ENCODE data around the gene GRIK1.
A peak's percentile ranks its signal among the peaks of the same experiment; 100 is the strongest.

The GRIK1 gene

DNA sequence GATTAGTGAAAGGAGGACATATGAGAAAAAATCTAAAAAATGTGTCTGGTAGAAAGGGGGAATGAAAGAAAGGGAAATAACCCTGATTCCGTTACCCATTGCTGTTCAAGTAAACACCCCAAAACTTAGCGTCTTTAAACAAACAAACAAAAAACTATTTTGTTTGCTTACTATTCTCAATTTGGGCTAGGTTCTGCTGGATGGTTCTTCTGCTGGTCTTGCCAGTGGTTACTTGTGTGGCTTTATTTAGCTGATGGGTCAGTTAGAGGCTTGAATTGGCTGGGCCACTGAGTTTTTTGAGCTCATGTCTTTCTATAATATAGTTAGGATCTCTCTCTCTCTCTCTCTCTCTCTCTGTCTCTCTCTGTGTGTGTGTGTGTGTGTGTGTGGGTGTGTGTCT is 112.1 kb downstream of the GRIK1 start:
- DNase-seq (ENCODE audit: low read depth) = no peak

DNA sequence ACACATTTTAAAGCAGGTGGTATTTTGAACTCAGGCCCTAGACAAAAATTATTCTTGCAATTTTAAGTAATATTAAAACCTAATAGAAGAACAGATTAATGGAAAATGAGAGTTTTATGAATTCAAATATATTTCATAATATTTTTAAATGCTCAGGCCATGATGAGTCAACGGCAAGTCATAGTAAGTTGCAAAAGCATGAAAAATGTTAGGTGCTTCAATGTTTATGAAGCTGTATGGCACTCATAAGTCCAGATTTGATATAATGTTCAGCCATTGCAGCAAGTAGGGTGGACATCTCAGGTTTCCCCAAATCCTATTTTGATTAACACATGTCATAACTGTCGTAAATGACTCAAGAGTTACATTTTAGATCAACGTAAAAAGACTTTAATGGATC is 112.6 kb downstream of the GRIK1 start:
- peak; percentile 0 for DNase-seq (ENCODE audit: low read depth)

DNA sequence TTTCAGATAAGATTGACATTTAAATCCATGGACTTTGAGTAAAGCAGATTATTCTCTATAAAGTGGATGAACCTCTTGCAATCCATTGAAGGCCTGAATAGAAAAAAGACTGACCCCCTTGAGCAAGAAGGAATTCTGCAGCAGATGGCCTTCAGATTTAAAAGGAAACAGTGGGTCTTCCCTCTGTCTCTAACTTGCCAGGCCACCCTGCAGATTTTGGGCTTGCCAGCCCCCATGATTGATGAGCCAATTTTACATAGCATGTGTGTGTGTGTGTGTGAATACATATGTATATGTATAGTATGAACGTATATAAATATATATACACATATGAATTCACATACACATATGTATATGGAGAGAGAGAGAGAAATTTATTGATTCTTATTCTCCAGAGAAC is 113.4 kb downstream of the GRIK1 start:
- DNase-seq (ENCODE audit: low read depth) = no peak

DNA sequence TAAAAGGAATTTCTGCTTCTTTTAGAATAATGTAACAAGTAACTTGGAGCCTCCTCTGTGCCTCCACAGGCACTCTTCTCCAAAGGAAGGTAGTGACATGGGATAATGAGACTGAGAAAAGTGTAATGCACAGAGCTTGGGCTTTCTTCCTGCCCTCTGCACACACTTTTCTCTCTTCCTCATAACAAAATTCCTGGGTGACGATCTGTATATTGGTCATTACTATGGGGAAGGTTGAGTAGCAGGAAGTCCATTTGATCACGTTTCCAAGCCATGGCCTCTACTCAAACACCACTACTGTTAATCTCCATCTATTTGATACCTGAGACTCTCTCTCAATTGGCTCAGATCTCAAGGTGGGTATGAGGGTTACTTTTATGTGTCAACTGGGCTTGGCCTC is 113.9 kb downstream of the GRIK1 start:
- DNase-seq (ENCODE audit: low read depth) = no peak

DNA sequence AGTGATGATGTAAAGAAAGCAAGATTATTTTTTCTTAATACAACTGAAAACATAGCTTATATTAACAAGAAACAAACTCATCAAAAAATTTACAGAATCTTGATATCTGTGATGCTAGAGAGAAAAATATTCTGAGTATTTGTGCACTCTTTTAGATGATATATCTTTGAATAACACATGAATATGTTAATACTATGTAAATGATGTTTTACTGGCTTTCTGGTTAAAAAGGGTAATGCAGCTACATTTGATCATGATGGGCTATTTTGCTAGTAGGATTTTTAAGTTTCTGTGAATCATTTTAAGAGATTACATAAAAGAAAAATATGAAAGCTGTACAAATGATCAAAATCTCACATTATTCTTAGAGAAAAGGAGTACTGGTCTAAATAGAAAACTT is 114.5 kb downstream of the GRIK1 start:
- DNase-seq (ENCODE audit: low read depth) = no peak

DNA sequence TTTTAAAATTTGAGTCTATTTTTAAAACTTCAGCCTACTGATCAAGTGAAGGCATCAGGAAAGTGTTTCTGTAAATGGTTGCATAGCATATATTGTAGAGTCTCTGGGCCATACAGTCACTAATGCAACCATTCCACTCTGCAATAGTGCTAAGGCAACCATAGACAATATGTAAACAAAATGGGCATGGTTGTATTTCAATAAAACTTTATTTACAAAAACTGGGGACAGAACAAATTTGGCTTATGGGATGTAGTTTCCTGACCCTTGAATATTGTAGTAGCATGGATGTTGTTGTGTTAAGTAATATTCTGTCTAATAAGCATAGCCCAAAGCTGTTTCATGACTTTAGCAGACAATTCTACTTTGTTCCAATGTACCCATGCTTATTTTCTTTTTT is 117.7 kb downstream of the GRIK1 start:
- no peak for DNase-seq (ENCODE audit: low read depth)

DNA sequence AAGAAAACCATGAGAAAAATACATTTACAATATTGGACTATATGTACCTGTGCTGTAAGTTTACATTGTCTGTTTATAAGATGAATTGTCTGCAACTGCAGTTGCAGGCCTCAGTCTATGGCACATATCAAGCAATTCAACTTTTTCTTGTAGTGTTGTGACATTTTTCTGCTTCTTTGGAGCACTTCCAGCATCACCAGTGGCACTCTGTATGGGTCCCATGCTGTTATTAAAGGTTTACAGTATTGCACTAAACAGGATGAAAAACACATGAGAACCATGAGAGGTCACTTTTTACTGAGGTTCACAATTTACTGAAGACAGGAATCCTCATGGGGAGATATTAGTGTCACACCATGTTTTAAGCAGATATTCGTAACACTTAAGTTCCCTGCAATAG is 118.6 kb downstream of the GRIK1 start:
- no peak for DNase-seq (ENCODE audit: low read depth)

DNA sequence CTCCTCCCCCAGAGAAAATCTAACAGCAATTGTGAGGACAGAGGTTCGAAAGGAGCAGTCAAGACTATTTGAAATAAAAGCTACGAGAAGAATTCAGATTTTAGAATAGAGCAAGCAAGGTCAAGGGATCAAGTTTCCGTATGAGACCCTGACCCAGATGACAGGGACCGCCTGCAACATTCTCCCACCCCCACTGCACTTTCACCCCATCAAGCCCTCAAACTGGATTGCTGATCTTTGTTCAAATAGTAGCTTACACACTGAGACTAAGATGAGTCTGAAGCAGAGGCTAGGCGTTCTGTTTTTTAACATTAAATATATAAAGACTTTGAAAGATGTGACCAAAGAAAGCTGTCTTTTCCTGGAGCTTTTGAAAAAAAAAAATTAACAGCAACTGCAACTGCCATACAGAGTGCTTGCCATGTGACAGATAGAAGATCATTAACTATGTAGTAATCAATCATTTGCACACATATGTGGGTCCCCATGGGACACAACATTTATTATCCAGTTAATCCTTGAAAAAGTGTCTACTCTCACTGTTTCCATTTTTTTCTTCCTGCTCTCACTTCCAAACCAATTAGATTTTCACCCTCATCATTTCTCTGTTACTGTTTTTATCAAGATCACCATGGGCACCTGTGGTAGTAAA is 120.0 kb downstream of the GRIK1 start:
- DNase-seq (ENCODE audit: low read depth) = no peak

DNA sequence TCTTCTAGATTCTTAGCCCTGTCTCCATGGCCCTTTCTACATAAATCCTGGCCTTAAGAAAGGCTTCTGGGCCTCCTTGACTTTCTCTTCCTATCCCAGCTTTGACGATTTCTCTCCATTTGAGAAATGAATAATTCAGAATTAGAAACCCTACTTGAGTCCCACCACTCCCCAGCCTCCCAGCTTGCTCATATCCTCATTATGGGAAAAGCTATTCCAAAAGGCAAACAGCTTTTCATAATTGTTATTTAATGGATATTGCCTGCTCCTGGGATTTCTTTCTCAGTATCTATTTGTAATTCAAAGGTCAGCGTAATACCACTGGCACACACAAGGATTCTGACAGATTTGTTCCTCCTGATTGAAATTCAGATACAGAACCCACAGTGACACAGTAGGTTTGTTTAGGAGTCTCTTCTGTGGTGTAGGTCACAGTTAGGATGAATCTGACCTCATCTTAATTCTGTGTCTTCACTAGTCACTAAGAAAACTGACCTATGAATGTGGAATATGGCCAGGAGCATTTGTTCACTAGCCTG is 121.3 kb downstream of the GRIK1 start:
- DNase-seq (ENCODE audit: low read depth) = no peak

DNA sequence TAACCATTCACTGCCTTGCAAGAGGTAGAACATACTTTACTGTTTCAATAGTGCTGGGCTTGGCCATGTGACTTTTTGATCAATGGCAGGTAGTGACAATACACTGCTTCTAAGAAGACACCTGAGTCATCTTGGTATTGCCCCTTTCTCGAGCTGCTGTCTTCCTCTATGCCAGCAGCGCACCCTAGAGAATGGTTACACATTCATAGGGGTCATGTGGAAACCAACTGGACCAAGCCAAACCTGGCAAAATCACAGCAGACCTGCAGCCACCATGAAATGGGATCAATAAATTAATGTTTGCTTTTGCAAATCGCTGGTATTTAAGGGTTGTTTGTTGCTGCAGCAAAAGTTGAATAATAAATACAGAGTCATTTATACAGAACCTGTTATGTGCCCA is 122.3 kb downstream of the GRIK1 start:
- DNase-seq (ENCODE audit: low read depth) = no peak

DNA sequence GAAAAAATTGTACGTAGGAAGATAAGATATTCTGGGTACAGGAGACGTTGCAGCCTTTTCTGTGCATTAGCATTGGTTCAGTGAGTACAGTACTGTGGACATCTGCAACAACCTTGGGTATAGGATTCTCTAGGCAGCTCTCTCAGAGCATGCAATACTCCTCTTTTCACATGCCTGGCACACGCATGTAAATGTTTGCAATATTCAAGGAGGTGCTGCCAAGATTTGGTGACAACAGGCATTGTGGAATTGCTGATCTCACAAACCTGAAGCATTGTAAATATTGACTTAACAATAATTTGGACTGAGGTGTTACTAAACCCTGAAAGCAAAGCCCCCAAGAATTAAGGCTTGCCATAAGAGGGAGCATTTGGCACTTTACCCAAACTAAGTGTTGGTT is 126.8 kb downstream of the GRIK1 start:
- DNase-seq (ENCODE audit: low read depth) = no peak

DNA sequence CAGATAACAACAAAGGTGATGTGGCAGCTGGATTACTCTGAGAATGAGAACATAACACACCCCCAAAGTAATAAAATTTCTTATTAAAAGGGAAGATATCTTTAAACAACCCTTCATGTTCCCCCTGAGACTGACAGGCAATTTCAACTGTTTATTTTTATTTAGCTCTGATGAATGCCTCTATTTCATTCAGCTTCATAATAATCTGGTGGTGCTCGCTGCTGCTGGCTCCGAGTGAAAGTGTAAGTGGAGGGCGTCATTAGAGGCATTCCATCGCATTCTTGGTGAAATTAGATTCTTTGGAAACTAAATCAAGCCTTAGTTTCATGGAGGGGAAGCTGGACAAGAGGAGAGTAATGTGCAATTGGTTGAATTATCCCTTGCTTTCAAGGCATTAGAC is 128.9 kb downstream of the GRIK1 start:
- DNase-seq (ENCODE audit: low read depth) = no peak

DNA sequence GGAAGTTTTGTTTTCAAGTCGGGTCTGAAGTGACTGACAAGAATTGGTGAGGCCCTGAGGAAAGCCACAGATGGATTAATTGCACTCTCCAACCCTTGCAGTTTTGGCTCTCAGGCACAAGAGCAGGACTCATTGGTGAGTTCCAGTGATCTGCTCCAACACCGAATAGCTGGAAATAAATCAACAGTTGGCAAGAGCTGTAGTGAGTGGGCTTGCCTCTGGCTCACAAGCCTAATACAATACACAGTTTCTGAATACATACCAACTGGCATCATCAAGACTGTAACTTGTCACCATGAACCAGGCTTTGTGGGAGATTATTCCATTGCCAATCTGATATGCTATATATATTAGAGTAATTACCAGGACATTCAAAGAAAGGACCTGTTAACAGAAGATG is 131.6 kb downstream of the GRIK1 start:
- no peak for DNase-seq (ENCODE audit: low read depth)

DNA sequence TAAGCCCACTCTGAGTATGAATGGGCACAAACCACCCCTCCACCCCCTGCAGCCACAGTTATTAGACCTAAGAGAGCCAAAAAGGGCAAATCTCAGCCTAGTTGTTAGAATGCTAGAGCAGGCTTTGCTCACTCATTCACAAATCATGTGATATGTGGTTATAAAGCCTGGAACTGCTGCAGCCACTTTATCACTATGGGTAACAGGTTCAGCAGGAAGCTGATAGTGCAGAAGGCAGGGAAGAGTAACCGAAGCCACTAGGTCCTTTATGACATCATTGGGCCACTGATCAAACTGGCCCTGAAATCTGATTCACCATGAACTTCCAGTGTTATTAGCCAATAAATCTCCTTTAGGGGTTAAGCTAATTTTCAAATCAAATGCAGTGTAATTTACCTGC is 134.7 kb downstream of the GRIK1 start:
- no peak for DNase-seq (ENCODE audit: low read depth)

DNA sequence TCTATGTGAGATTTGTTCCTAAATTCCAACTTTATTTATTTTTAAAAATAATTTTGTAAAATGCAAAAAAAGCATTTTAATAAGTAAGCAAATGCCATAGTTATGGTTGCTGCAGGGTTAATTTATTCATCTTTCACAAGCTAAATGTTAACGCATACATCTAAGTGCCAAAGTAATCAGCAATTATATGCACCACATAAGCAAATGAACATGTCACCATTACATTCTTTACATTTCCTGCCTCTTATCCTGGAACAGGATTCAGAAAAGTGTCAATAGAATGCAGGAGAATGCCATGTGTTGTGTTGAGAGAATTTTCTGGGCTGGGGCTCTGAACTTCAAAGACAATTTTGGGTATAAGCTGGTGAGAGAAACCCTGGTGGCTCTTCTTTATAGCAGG is 136.6 kb downstream of the GRIK1 start:
- DNase-seq (ENCODE audit: low read depth) = no peak

DNA sequence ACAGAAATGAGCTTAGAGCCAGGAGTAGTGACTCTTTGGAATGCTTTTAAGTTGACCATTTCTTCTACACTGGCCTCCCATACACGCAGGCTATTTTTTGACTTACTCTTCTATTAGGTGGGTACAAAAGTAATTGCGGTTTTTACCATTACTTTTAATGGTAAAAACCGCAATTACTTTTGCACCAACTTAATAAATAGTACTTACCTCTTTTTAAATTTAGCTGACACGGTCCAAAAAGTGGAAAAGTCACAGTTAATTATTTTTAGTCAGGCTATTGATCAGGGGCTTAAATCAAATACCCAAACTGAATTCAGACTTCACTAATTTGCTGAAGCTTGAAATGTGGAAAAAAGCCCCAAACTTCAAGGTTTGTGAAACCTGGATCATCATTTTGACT is 138.7 kb downstream of the GRIK1 start:
- DNase-seq (ENCODE audit: low read depth) = no peak

DNA sequence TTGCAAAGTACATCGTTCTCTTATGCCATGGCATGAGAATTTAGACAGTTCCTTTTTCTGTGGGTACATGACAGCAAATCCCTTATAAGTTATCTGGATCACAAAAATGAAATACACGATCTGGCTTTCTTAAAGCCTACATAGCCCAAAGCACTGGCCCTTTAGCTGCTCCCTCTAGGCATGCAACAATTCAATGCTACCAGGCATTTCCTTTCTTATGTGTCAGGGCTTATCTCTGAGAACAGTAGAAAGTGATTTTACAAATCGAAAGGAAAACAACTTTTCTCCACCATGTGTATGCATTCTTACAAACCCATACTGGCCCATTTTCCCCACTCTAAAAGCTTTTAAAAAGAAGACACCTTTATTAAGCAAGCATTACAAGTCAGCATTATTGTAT is 139.7 kb downstream of the GRIK1 start:
- no peak for DNase-seq (ENCODE audit: low read depth)

DNA sequence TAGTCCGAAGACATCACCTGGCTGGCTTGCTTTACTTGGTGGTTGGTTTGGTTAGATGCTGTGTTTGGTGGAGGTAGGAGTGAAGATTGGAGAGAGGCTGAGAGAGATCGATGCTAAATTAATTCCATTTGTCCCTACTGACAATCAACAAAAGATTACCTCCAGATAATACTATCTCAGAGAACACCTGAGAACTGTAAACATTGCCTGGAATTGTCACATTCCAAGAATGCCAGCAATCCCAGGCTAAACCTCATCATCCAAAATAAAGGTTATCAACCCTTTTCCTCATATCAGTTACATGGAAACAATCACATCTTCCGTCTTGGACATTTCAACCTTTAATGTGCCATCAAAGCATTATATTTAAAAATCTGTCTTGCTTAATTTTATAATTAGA is 141.0 kb downstream of the GRIK1 start:
- no peak for DNase-seq (ENCODE audit: low read depth)

DNA sequence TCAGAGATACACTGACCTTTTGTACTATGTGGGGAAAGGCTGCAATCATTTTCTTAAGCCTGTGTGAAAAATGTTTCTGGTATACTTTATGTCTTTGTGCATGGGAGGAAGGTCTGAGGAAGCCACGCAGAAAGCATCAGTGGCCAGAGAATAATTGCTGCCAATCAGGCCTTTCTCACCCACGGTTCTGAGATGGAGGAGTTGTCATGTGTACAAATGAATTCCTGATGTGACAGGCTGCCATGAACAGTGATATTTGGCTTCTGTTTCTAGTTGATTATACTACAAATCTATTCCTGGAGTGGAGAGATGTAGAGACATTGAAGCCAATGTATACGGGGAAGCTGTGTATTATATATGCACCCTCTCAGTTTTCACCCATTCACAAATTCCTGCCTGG is 142.6 kb downstream of the GRIK1 start:
- DNase-seq (ENCODE audit: low read depth) = no peak

DNA sequence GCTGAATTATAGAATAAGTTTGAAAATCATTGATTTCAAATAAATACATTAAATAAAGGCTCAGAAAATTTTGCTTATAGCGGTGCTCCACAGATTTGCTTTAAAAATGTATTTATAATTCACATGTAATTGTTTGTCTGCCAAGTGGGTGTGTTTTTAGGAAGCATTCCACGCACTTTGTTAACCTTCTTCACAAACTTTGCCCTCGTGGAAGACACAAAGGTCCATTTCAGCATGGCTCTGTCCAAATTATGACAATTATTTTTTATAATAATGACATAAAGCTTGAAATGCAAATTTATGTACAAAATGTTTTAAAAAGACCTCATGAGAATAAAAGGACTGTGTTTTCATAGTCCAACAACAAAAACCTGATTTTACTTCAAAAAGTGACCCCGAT is 146.1 kb downstream of the GRIK1 start:
- DNase-seq (ENCODE audit: low read depth) = no peak

DNA sequence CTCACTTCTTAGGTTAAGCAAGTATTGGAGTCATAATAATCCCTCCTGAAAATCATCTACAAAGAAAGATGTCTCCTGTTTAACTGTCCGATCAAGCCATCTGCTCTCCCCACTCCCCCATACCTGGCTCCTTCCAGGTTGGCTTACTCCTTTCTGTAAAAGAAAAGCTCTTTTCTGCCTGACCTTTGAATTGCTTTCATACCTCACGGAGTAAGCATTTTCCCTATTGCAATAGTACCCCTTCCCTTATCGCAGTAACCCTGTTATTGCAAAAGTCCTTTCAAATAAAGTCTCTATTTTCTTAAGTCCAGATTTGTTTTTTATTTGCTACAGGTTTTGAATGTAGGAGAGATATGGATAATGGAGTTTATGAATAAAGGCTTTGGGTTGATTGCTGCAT is 150.4 kb downstream of the GRIK1 start:
- no peak for DNase-seq (ENCODE audit: low read depth)

DNA sequence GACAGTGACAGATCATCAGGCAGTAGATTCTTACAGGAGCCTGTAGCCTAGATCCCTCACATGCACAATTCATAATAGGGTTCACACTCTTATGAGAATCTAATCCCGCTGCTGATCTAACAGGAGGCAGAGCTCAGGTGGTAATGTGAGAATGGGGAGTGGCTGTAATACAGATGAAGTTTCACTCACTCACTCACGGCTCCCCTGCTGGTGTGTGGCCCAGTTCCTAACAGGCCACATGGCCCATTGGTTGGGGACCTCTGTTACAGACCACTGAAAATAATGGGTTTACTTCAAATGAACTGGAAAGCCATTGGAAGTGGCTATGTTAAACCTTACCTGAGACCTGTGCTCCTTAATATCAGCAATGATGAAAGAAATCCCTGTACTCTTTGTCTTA is 151.0 kb downstream of the GRIK1 start:
- no peak for DNase-seq (ENCODE audit: low read depth)

DNA sequence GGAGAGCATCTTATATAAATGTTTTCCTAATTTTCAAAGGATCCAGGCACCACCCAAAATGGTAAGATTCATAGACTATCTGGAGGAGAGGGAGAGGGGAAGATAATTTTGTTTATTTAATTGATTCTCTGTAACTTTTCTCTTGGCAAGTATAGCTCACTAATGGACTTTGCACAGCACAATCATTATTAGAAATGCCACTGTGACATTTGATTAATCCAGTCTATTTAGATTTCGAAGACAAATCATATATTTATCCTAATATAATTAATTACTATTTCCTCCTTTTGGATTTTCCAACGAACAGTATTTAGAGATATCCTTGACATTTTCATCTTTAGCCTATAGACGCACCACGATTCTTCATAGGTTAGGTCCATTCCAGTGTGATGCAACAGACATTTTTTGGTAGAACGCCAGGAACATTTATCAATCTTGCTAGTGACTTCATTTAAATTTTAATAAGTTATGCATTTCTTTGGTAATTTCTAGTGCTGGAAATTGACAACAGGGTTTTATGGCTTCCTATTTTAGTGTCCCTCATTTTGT is 152.4 kb downstream of the GRIK1 start:
- no peak for DNase-seq (ENCODE audit: low read depth)
